ENCODE results near the gene INPP5A.

GRCh38 chr10:132624847-132625471 lies 87.4 kb downstream of the INPP5A start:
- TF ChIP-seq REST (IDR thresholded peaks at IDR 0.05; ENCODE audit: low read depth): no peak
- no peak for TF ChIP-seq ZBTB7A (IDR thresholded peaks at IDR 0.05; ENCODE audit: low read depth)
- no peak for TF ChIP-seq CEBPB (IDR thresholded peaks at IDR 0.05)
- TF ChIP-seq CREB1 (IDR thresholded peaks at IDR 0.05; ENCODE audit: low read depth): no peak
- no peak for TF ChIP-seq EP300 (IDR thresholded peaks at IDR 0.05; ENCODE audit: borderline replicate concordance)
- TF ChIP-seq MAX (IDR thresholded peaks at IDR 0.05): no peak
- no peak for TF ChIP-seq RAD21 (IDR thresholded peaks at IDR 0.05; ENCODE audit: low read depth)
- no peak for TF ChIP-seq TAF1 (IDR thresholded peaks at IDR 0.05; ENCODE audit: low read depth)
- TF ChIP-seq EGR1 (IDR thresholded peaks at IDR 0.05): no peak
- no peak for TF ChIP-seq TCF12 (IDR thresholded peaks at IDR 0.05; ENCODE audit: low read depth)
- TF ChIP-seq USF1 (IDR thresholded peaks at IDR 0.05): no peak
- TF ChIP-seq YY1 (IDR thresholded peaks at IDR 0.05; ENCODE audit: low read depth): no peak
- TF ChIP-seq FOXM1 (IDR thresholded peaks at IDR 0.05; ENCODE audit: borderline replicate concordance, low read depth): no peak
- TF ChIP-seq NFIC (IDR thresholded peaks at IDR 0.05): no peak
